Neural progenitor cell (in vitro differentiated cells): ENCODE results near the gene C2orf78. TPM values are rescaled to one million over a fixed set of nuclear protein-coding genes. Genes with fewer than 3 reads are reported as not detected.
"Not testable (repeated sequence)": the region's sequence is repeated elsewhere in the genome, so short reads cannot be mapped to it uniquely, and the experiment has no call there.

ENCODE experiments used
- DNase-seq: peaks from one replicate; pipeline ENCODE4 v3.0.0-alpha.2; 2016; ENCODE audit warnings: low spot score
- H2AFZ ChIP-seq: fragments of 200-600 bp; sonication (generic); replicated peaks from 2 replicates; pipeline ENCODE4 v1.6.1; 2016; ENCODE audit warnings: antibody characterized with exemption
- H3F3A ChIP-seq: fragments of 200-600 bp; sonication (generic); 2 replicates; pipeline ENCODE4 v1.6.1; 2016; ENCODE audit warnings: antibody characterized with exemption, low read depth
- H3K27ac ChIP-seq: fragments of 200-600 bp; sonication (generic); 2 replicates; pipeline ENCODE4 v1.5.1; 2016; ENCODE audit warnings: mild to moderate bottlenecking
- H3K27me3 ChIP-seq: fragments of 200-600 bp; sonication (generic); 2 replicates; pipeline ENCODE4 v1.6.1; 2016; ENCODE audit warnings: mild to moderate bottlenecking, moderate library complexity
- H3K36me3 ChIP-seq: fragments of 200-600 bp; sonication (generic); 2 replicates; pipeline ENCODE4 v1.5.1; 2016
- H3K4me1 ChIP-seq: fragments of 200-600 bp; sonication (generic); 2 replicates; pipeline ENCODE4 v1.6.1; 2016; ENCODE audit warnings: mixed run types
- H3K4me2 ChIP-seq: fragments of 200-600 bp; sonication (generic); 2 replicates; pipeline ENCODE4 v1.6.1; 2016
- H3K4me3 ChIP-seq: fragments of 200-600 bp; sonication (generic); 2 replicates; pipeline ENCODE4 v1.5.1; 2016
- H3K79me2 ChIP-seq: fragments of 200-600 bp; sonication (generic); 2 replicates; pipeline ENCODE4 v1.6.1; 2016; ENCODE audit warnings: low read depth
- H3K9ac ChIP-seq: fragments of 200-600 bp; sonication (generic); 2 replicates; pipeline ENCODE4 v1.6.1; 2016
- H3K9me3 ChIP-seq: fragments of 200-600 bp; sonication (generic); 2 replicates; pipeline ENCODE4 v1.5.1; 2016; ENCODE audit warnings: low read depth
- H4K20me1 ChIP-seq: fragments of 200-600 bp; sonication (generic); 2 replicates; pipeline ENCODE4 v1.6.1; 2016; ENCODE audit warnings: low read depth
- H3K27ac Mint-ChIP-seq: 3 replicates; pipeline ENCODE4 v1.8.0; 2021; ENCODE audit warnings: mixed read lengths
- H3K27me3 Mint-ChIP-seq: 2 replicates; pipeline ENCODE4 v1.8.0; 2022; ENCODE audit warnings: low read depth, mild to moderate bottlenecking, inconsistent platforms, moderate library complexity, mixed read lengths; ENCODE audit not compliant: insufficient read depth
- H3K36me3 Mint-ChIP-seq: 3 replicates; pipeline ENCODE4 v1.8.0; 2021; ENCODE audit warnings: mixed read lengths
- H3K4me1 Mint-ChIP-seq: 3 replicates; pipeline ENCODE4 v1.8.0; 2021; ENCODE audit warnings: mixed read lengths
- H3K4me3 Mint-ChIP-seq: 3 replicates; pipeline ENCODE4 v1.8.0; 2021; ENCODE audit warnings: mild to moderate bottlenecking, moderate library complexity, mixed read lengths
- H3K9me3 Mint-ChIP-seq: 3 replicates; pipeline ENCODE4 v1.8.0; 2020; ENCODE audit warnings: mixed read lengths
- CTCF ChIP-seq: fragments of 200-600 bp; sonication (generic); IDR thresholded peaks from 2 replicates; pipeline ENCODE4 v1.5.1; 2017; ENCODE audit warnings: antibody characterized with exemption, mild to moderate bottlenecking
- EZH2 ChIP-seq: fragments of 200-600 bp; sonication (generic); IDR thresholded peaks from 2 replicates; pipeline ENCODE4 v1.6.1; 2017; ENCODE audit warnings: antibody characterized with exemption, mild to moderate bottlenecking, moderate library complexity
- EZH2phosphoT487 ChIP-seq: fragments of 200-600 bp; sonication (generic); IDR thresholded peaks from 2 replicates; pipeline ENCODE4 v1.6.1; 2017; ENCODE audit warnings: antibody characterized with exemption
- total RNA-seq: library from RNA; depleted of rRNA; stranded (reverse); fragments of >200 nt; gene quantifications from 2 replicates; pipeline ENCODE4 v1.2.3, GENCODE V29; 2015; ENCODE audit warnings: low replicate concordance

The C2orf78 gene
- total RNA-seq, 1 donor from 2014 or later, result 0.21 TPM

GRCh38 chr2:73772819-73773218 is 11.2 kb upstream of the C2orf78 start:
- H3K27ac Mint-ChIP-seq, result no peak overlapping the region
- H3K36me3 ChIP-seq, result peaks cover 12% of the 10 kb centered on the region
- peaks cover 4% of the 10 kb centered on the region for H3K79me2 ChIP-seq
- no peak overlapping the region for H3K4me3 Mint-ChIP-seq
- no peak overlapping the region for H3K4me3 ChIP-seq
- no peaks in the 10 kb centered on the region for H3K27me3 Mint-ChIP-seq
- peaks cover 8% of the 10 kb centered on the region for H4K20me1 ChIP-seq
- no peaks in the 10 kb centered on the region for H3K9me3 ChIP-seq
- no peak for DNase-seq
- no peak for TF ChIP-seq EZH2phosphoT487
- TF ChIP-seq EZH2, result no peak
- no peak for TF ChIP-seq CTCF
- H3K9me3 Mint-ChIP-seq, result no peaks in the 10 kb centered on the region
- H3K4me1 Mint-ChIP-seq, result no peaks in the 10 kb centered on the region
- H3K9ac ChIP-seq, result no peak overlapping the region
- H3K4me1 ChIP-seq, result no peaks in the 10 kb centered on the region
- H3K27ac ChIP-seq, result no peak overlapping the region
- peaks cover 17% of the 10 kb centered on the region for H3K36me3 Mint-ChIP-seq
- no peak overlapping the region for H2AFZ ChIP-seq
- no peak overlapping the region for H3K4me2 ChIP-seq
- no peaks in the 10 kb centered on the region for H3K27me3 ChIP-seq
- H3F3A ChIP-seq, result no peaks in the 10 kb centered on the region

GRCh38 chr2:73776381-73776780 is 7.6 kb upstream of the C2orf78 start:
- Histone ChIP-seq H3F3A (no peaks in the 10 kb centered on the region), H3K4me2 (no peak overlapping the region), H3K27ac (no peak overlapping the region), H2AFZ (no peak overlapping the region), H3K4me3 (no peak overlapping the region), H3K36me3 (peaks cover 8% of the 10 kb centered on the region), H3K9ac (no peak overlapping the region), H4K20me1 (peaks cover 5% of the 10 kb centered on the region), H3K79me2 (peaks cover 22% of the 10 kb centered on the region), H3K4me1 (peaks cover 7% of the 10 kb centered on the region), H3K27me3 (no peaks in the 10 kb centered on the region), H3K9me3 (no peaks in the 10 kb centered on the region)
- H3K27ac Mint-ChIP-seq, result no peak overlapping the region
- TF ChIP-seq CTCF, result no peak
- no peak for TF ChIP-seq EZH2
- no peak for TF ChIP-seq EZH2phosphoT487
- no peaks in the 10 kb centered on the region for H3K9me3 Mint-ChIP-seq
- DNase-seq, result no peak
- peaks cover 9% of the 10 kb centered on the region for H3K4me1 Mint-ChIP-seq
- H3K27me3 Mint-ChIP-seq, result no peaks in the 10 kb centered on the region
- H3K4me3 Mint-ChIP-seq, result no peak overlapping the region
- peaks cover 8% of the 10 kb centered on the region for H3K36me3 Mint-ChIP-seq

GRCh38 chr2:73776869-73777519 is 7.0 kb upstream of the C2orf78 start:
- Histone ChIP-seq H3F3A (no peaks in the 10 kb centered on the region), H4K20me1 (peaks cover 5% of the 10 kb centered on the region), H3K27me3 (no peaks in the 10 kb centered on the region), H3K4me1 (peaks cover 7% of the 10 kb centered on the region), H2AFZ (no peak overlapping the region), H3K27ac (no peak overlapping the region), H3K9me3 (no peaks in the 10 kb centered on the region), H3K36me3 (peaks cover 8% of the 10 kb centered on the region), H3K4me3 (no peak overlapping the region), H3K79me2 (peaks cover 22% of the 10 kb centered on the region), H3K4me2 (no peak overlapping the region), H3K9ac (no peak overlapping the region)
- DNase-seq, result no peak
- Mint-ChIP-seq H3K4me1 (peaks cover 9% of the 10 kb centered on the region), H3K4me3 (no peak overlapping the region), H3K27ac (no peak overlapping the region), H3K9me3 (no peaks in the 10 kb centered on the region), H3K27me3 (no peaks in the 10 kb centered on the region), H3K36me3 (peaks cover 8% of the 10 kb centered on the region)
- no peak for TF ChIP-seq CTCF
- TF ChIP-seq EZH2, result no peak
- no peak for TF ChIP-seq EZH2phosphoT487

- H3K9me3 ChIP-seq, H4K20me1 ChIP-seq, DNase-seq, H3K4me1 ChIP-seq, H3K36me3 Mint-ChIP-seq, H3K4me1 Mint-ChIP-seq, H3K27ac ChIP-seq, H3K27me3 Mint-ChIP-seq, H3F3A ChIP-seq, H3K9me3 Mint-ChIP-seq, H3K36me3 ChIP-seq, H3K27me3 ChIP-seq: not testable (repeated sequence)
- Histone ChIP-seq H3K9ac (peak overlapping the region; percentile 48), H3K79me2 (peaks cover 22% of the 10 kb centered on the region), H2AFZ (peak overlapping the region; percentile 86), H3K4me3 (peak overlapping the region; percentile 65), H3K4me2 (peak overlapping the region; percentile 92)
- Mint-ChIP-seq H3K4me3 (peak overlapping the region; percentile 100), H3K27ac (peak overlapping the region; percentile 98)
These were observed 5.0 kb upstream of the C2orf78 start for GRCh38 chr2:73778867-73779466.
